Lower leg skin (tissue), 3 donors: Measurements from ENCODE around the gene ASPSCR1.

Source experiments
- CTCF ChIP-seq, 3 donors: fragments of 450-650 bp; IDR thresholded peaks; one replicate each; pipeline ENCODE4 v1.5.1; 2016; ENCODE audit warnings: antibody characterized with exemption in 3 of 3, mild to moderate bottlenecking in 3 of 3, moderate library complexity in 2 of 3
- POLR2A ChIP-seq, 2 donors: fragments of 450-650 bp; IDR thresholded peaks; one replicate each; pipeline ENCODE4 v1.6.1; 2016 to 2017; ENCODE audit warnings: antibody characterized with exemption in 2 of 2, mild to moderate bottlenecking in 1 of 2, moderate library complexity in 1 of 2

DNA sequence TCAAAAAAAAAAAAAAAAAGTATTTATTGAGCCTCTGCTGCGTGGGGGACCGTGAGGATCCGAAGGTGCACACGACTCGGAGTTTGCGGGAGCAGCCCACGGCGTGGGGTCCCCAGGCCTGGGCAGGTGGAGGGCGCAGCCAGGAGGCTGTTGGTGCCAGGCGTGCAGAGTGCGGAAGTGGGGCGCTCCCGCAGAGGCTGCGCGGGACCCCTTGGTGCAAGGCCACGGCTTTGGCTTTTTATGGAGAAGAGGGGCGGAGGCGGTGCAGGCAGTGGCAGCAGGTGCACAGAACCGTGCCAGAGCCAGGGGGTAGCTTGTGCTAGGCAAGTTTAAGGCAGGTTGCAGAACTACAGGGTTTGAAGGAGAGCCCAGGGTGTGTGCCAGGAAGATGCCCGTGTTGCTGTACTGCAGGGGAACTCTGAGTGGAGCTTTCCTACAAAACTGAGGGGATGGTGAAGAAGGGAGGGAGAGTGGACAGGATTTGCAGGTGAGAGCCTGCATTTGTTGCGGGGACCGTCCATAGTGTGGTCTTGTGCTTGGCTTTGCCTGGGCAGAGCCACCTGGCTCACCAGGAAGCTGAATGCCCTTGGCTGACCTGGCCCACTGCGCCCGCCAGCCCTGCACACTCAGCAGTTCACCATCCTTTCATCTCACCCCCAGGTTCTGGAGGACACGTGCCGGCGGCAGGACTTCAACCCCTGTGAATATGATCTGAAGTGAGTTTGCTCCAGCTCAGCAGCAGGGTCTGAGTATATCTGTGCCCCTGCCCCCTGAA, 1.3 kb downstream of the ASPSCR1 start:
- TF ChIP-seq CTCF (IDR thresholded peaks at IDR 0.05) (no peak), POLR2A (IDR thresholded peaks at IDR 0.05) (no peak)
